CD4-positive, alpha-beta T cell treated with Interleukin-6 at 100 ng/mL for 8 hours (primary cell): ENCODE results near the gene DCAF11.

Experiments
- DNase-seq: peaks from one replicate; pipeline ENCODE4 v3.0.0-alpha.2; 2020; ENCODE audit warnings: mixed read lengths, low spot score

The DCAF11 gene

GRCh38 chr14:24121210-24121609 lies 6.6 kb downstream of the DCAF11 start:
- DNase-seq, result no peak

DNA sequence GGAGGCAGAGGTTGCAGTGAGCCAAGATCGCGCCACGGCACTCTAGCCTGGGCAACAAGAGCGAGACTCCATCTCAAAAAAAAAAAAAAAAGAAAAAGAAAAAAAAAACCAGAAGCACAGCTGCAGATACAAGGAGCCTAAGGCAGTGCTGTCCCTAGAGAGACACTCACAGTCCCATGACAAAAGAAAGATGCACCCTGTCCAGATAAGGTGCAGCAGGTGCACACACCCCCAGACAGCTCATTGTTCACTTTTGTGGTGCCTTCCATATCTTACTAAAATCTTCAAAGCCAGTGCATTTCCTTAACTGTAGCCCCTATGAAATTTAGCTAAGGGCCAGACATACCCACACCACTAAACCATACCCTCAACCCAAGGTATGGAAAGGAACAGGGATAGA lies 7.8 kb downstream of the DCAF11 start:
- no peak for DNase-seq

DNA sequence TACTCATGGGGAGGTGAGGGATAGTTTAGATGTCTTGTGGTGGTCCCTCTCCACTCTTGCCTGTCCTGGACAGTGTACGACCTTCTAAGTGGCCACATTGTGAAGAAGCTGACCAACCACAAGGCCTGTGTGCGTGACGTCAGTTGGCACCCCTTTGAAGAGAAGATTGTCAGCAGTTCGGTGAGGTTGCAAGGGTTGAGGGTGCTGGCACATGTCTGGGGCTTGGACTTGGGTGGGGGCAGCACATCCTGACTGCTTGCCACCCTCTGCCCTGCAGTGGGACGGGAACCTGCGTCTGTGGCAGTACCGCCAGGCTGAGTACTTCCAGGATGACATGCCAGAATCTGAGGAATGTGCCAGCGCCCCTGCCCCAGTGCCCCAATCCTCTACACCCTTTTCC lies 8.3 kb downstream of the DCAF11 start:
- DNase-seq, result no peak

GRCh38 chr14:24123424-24124417 lies 9.1 kb downstream of the DCAF11 start:
- no peak for DNase-seq

GRCh38 chr14:24126939-24127338 lies 12.4 kb downstream of the DCAF11 start:
- DNase-seq, result no peak

DNA sequence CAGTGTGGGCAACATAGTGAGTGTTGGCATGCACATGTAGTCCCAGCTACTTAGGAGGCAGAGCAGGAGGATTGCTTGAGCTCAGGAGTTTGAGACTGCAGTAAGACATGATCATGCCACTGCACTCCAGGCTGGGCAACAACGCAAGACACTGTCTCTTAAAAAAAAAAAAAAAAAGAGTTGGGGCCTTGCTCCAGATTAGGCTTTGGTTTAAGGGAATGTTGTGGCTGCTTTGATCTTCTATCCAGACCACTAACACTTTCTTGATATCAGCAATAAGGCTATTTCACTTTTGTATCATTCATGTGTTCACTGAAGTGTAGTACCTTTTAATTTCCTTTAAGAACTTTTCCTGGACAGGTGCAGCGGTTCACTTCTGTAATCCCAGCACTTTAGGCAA lies 13.1 kb downstream of the DCAF11 start:
- DNase-seq, result no peak

- no peak for DNase-seq
Observed at GRCh38 chr14:24129410-24129998, 14.9 kb downstream of the DCAF11 start.

- DNase-seq, result no peak
Observed at GRCh38 chr14:24130380-24130716, 15.8 kb downstream of the DCAF11 start, which contains the start of gene FITM1. TSS of gene FITM1 (plus strand) at chr14:24130659. CDS start at chr14:24131564, 905 bp downstream.

- DNase-seq, result no peak
Observed at GRCh38 chr14:24130717-24131548, 16.4 kb downstream of the DCAF11 start.

DNA sequence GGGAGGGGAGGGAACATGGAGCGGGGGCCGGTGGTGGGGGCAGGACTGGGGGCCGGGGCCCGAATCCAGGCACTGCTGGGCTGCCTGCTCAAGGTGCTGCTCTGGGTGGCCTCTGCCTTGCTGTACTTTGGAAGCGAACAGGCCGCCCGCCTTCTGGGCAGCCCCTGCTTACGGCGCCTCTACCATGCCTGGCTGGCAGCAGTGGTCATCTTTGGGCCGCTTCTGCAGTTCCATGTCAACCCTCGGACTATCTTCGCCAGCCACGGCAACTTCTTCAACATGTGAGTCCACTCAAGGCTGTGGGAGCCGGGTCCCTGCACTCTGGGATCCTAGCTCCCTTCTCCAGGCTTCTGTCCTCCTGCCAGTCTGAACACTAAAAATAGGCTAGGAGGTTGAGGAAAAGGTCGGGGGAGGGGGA lies 17.0 kb downstream of the DCAF11 start:
- DNase-seq, result no peak

DNA sequence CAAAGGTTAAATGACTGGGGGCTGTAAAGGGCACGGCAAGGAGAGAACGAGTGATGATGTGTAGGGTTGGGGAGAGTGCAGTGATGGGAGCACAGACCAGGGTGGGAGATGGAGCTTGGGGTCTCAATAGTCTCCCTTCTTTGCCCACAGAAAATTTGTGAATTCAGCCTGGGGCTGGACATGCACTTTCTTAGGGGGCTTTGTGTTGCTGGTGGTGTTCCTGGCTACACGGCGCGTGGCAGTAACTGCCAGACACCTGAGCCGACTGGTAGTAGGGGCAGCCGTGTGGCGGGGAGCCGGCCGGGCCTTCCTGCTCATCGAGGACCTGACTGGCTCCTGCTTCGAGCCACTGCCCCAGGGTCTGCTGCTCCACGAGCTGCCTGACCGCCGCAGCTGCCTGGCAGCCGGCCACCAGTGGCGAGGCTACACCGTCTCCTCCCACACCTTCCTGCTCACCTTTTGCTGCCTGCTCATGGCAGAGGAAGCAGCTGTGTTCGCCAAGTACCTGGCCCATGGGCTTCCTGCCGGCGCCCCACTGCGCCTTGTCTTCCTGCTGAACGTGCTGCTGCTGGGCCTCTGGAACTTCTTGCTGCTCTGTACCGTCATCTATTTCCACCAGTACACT lies 17.6 kb downstream of the DCAF11 start:
- DNase-seq, result peak; percentile 49

- no peak for DNase-seq
Observed at GRCh38 chr14:24132976-24133375, 18.4 kb downstream of the DCAF11 start.

DNA sequence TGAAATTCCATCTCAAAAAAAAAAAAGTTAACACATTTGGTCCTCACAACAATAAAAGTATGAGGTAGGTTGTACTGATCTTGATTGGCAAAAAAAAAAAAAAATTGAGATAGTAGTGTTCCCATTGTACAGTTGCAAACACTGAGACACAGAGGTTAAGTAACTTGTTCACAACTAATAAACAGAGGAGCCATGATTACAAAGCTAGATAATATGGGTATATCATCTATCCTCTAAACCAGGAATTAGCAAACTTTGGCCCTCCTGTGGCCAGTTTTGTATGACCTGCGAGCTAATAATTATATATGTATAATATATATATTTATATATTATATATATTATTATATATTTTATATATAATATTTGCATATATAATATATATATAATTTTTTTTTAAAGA lies 19.2 kb downstream of the DCAF11 start:
- DNase-seq, result no peak

DNA sequence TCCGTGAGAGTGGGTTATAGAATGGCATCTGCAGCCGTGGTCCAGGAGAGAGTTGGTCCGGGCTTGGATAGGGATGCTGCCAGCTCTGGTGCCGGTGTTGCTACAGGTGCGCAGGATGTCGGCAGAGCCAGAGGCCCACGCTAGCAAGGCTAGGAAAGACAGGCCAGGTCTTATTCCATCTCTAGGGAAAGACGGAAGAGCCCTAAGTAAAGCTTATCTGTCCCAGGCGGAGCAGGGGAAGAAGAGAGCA lies 20.9 kb downstream of the DCAF11 start:
- no peak for DNase-seq

DNA sequence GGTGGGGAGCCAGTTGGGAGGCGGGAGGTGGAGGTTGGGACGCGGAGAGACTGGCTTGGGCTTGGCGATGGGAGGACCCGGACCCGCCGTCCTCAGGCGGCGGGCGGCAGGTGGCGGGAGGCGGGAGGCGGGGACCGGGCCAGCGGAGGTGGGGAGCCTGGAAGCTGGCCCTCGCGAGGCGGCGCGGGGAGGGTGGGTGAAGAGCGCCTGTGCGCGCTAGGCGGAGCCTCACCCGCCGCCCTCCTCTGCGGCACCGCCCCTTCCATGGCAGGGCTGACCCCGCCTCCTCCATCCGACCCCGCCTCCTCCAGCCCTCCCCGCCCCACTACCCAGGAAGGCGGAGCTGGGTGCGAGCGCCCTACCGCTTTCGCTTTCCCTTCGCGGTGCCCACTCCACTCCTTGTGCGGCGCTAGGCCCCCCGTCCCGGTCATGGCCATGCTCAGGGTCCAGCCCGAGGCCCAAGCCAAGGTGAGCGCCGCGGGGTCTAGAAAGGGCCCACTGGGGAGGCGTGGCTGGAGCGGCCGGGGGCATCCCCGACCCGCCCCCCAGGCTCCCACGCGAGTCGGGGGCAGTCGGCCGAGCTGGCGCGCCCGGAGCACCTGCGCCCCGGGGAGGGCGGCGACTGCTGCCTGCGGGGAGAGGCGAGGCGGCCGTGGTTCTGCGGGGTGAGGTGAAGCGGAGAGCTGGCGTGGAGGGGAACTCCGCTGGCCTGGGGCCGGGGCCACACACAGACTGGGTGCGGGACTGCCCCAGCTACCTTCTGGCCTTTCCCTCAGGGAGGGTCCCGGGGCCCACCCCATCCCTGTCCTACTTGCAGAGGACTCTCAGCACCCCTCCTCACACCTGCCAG lies 21.5 kb downstream of the DCAF11 start, which contains the start of gene PSME1:
TSS of gene PSME1 (plus strand) at position 361 of the 850 bp plus-strand sequence. CDS start at position 430, 69 bp downstream.
- peak; percentile 92 for DNase-seq

GRCh38 chr14:24136684-24137528 lies 22.3 kb downstream of the DCAF11 start:
- DNase-seq, result no peak

DNA sequence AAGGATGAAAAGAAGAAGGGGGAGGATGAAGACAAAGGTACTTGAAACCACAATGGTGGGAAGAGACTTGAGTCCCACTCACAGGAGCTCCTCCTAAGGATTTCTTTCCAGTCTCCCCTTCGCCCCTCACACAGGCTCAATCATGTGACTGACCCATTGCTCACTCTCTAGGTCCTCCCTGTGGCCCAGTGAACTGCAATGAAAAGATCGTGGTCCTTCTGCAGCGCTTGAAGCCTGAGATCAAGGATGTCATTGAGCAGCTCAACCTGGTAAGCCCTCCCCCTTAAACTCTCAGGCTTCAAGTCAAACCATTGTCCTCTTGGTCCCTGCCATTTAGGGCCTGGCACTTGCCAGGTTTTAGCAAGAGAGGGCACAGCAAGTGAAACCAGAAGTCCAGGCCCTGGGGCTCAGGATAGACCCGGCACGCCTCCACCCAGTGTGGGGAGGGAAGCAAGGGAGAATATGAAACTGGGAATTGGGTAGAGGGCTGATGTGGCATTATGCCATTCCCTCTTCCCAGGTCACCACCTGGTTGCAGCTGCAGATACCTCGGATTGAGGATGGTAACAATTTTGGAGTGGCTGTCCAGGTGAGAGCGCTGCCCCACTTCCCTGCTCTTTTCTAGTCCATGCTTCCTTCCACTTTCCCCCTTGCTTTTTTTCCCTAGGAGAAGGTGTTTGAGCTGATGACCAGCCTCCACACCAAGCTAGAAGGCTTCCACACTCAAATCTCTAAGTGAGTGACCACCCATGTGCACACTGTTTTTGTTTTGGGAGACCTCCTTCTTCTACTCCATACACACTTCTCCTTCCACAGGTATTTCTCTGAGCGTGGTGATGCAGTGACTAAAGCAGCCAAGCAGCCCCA lies 23.2 kb downstream of the DCAF11 start:
- no peak for DNase-seq

DNA sequence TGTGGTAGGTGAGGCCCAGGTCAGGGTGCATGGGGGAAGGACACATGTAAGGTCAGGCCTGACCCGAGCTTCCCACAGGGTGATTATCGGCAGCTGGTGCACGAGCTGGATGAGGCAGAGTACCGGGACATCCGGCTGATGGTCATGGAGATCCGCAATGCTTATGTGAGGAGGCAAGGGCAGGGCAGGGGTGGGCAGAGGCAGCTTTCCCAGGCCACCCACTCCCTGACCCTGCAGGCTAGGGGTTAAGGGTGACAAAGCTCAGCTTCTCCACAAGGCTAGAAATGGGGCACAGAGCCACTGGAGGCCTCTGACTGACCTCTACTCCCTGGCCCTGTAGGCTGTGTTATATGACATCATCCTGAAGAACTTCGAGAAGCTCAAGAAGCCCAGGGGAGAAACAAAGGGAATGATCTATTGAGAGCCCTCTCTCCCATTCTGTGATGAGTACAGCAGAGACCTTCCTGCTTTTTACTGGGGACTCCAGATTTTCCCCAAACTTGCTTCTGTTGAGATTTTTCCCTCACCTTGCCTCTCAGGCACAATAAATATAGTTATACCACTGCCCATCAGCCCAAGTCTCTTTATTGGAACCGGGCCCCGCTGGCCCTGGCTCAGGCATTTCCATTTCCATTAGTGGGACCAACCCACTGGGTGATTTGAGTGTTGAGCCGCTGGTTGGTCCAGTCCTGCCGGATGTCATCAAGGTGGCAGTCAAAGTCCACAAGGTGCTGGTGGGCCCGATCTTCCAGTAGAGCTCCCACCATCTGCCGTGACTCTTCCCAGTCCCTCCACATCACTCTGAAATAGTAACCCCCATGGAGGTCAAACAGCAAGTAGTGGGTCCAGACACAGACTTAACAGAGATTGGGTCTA lies 24.1 kb downstream of the DCAF11 start:
- no peak for DNase-seq
